HEK293 (cell line): ENCODE data around the gene GABRB2.

Experiments
- REPIN1 ChIP-seq: fragments of 450-650 bp; formaldehyde crosslinking; IDR thresholded peaks from 2 replicates; pipeline ENCODE4 v1.5.1; 2017; ENCODE audit warnings: missing biosample characterization, missing genetic modification characterization, low read depth
- ZNF223 ChIP-seq: fragments of 450-650 bp; formaldehyde crosslinking; IDR thresholded peaks from 2 replicates; pipeline ENCODE4 v1.5.1; 2016; ENCODE audit warnings: missing biosample characterization, missing genetic modification characterization

DNA sequence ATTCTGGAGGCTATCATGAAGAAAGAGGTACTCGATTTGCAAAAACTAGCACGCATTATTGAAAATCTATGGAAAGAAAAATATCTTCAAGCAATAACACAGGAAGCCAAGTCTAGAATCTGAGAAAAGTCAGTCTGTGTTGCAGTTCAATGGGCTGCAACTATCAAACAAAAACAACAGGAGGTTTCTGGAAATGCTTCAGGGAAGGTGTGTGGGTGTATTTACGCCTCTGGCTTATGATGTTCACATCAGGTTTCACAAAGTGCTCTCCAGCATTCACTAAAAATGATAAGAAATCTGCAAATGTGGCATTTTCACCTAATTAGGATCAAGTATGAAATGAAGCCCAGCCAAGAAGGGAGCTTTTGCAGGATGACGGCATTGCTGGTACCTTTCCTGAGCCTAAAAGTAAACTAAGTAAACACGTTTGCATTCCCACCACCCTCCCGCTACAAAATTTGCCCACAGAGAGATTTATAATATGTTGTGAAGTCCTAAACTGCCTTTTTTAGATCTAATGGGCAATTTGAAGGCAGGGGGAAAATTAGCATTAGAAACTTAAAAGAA, 146.4 kb downstream of the GABRB2 start:
- TF ChIP-seq REPIN1 (tag by site-specific recombination): no peak
- no peak for TF ChIP-seq ZNF223 (tag by site-specific recombination)
